G401.6 (cell line): ENCODE data around the gene KCTD15.

ENCODE experiments used
- FAIRE-seq: peaks from 2 replicates; lab custom pipeline; 2012; peaks lifted over from hg19 to GRCh38; lab: Jason Lieb, UNC

Gene KCTD15

GRCh38 chr19:33771384-33772101, 25.1 kb upstream of the KCTD15 start:
- no peak for FAIRE-seq

GRCh38 chr19:33772102-33772857, 24.4 kb upstream of the KCTD15 start:
- no peak for FAIRE-seq

DNA sequence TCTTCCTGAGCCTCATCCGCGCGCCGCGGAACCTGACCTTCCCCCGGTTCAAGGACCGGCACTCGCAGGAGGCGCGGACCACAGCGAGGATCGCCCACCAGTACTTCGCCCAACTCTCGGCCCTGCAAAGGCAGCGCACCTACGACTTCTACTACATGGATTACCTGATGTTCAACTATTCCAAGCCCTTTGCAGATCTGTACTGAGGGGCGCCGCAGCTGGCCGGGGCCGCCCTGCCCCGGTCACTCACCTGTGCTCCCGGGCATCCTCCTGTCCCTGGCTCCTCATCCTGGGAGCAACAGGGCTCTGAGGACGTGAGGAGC, 23.9 kb upstream of the KCTD15 start:
- no peak for FAIRE-seq

GRCh38 chr19:33773704-33774624, 22.7 kb upstream of the KCTD15 start:
- FAIRE-seq: no peak

GRCh38 chr19:33774751-33775150, 21.9 kb upstream of the KCTD15 start:
- FAIRE-seq: no peak

- no peak for FAIRE-seq
Measured at GRCh38 chr19:33775731-33776487, 20.8 kb upstream of the KCTD15 start.

GRCh38 chr19:33777351-33777750, 19.3 kb upstream of the KCTD15 start:
- FAIRE-seq: no peak

GRCh38 chr19:33777753-33778088, 18.9 kb upstream of the KCTD15 start:
- no peak for FAIRE-seq

GRCh38 chr19:33778089-33778791, 18.4 kb upstream of the KCTD15 start:
- FAIRE-seq: no peak

DNA sequence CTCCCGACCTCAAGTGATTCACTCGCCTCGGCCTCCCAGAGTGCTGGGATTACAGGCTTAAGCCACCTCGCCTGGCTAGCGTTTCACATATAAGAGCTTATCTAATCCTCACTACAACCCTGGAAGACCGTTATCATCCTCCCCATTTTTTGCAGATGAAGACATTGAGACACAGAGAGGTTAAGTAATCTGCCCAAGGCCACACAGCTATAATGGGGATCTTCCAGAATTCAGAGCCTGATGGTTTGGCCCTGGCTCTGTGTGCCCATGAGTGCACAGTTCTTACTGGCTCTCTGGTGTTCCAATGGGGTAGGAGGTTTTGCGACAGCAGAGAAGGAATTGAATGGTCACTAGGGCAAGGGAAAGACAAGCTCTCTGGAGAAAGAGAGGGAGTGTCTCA, 16.8 kb upstream of the KCTD15 start:
- FAIRE-seq: no peak

DNA sequence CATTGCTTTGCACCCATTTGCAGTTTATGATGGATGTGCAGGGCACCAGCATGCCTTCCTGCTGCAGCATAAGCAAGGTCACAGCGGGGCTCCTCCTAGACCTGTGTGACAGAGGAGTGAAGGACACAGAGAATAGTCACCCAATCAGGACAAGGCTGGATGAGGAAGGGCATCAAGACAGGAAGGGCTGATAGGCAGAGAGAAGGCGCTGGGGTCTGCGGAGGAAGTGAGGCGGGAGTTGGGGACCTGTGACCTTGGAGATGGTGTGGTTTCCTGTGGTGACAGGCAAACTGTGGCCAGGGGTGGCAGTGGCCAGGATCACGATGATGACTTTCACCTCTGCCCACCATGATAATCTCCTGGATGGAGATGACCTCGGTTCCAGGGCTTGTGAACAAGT, 16.4 kb upstream of the KCTD15 start:
- no peak for FAIRE-seq

GRCh38 chr19:33780746-33781145, 15.9 kb upstream of the KCTD15 start:
- no peak for FAIRE-seq

DNA sequence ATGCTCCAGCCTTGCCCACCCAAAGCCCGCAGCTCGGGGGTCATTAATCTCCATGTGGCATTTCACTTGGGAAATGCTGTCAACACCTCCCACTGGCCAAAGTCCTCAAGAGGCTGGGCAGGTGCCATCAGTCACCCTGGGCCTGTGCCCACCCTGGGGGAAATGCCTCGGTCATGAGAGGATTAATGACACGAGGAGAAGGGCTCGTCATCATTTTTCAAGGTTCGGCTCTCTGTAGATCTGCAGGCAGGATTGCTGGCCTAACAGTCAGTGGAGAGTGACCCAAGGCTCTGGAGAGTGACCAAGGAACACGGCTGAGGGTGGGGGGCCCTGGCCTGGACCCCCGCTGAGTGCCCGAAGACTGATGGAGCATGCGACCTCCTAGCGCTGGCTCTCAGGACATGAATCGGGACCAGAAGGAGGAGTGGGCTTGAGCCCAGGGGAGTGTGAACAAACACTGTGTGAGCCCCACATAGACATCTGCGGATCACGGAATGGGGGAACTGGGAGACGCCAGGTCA, 15.2 kb upstream of the KCTD15 start:
- no peak for FAIRE-seq

GRCh38 chr19:33781996-33782395, 14.7 kb upstream of the KCTD15 start:
- no peak for FAIRE-seq

- no peak for FAIRE-seq
Measured at GRCh38 chr19:33784432-33784831, 12.2 kb upstream of the KCTD15 start.

- no peak for FAIRE-seq
Measured at GRCh38 chr19:33785795-33786194, 10.9 kb upstream of the KCTD15 start.

DNA sequence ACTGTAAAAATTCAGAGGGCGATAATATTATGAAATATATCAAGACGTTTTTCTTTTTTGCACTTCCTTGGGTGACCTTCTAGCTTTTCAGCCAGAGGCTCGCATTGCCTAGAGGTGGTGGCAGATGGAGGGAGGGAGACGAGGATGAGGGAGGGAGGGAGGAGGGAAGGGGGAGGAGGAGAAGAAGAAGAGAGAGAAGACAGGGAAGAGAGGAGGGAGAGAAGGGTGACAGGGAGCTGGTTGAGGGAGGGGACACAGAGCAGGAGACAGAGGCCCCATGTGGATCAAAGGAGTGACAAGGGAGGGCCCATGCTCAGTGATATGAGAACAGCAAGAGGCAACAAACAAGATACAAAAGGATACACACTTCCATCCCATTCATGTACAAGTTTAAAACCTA, 8.0 kb upstream of the KCTD15 start:
- no peak for FAIRE-seq

- no peak for FAIRE-seq
Measured at GRCh38 chr19:33789344-33789743, 7.3 kb upstream of the KCTD15 start.

DNA sequence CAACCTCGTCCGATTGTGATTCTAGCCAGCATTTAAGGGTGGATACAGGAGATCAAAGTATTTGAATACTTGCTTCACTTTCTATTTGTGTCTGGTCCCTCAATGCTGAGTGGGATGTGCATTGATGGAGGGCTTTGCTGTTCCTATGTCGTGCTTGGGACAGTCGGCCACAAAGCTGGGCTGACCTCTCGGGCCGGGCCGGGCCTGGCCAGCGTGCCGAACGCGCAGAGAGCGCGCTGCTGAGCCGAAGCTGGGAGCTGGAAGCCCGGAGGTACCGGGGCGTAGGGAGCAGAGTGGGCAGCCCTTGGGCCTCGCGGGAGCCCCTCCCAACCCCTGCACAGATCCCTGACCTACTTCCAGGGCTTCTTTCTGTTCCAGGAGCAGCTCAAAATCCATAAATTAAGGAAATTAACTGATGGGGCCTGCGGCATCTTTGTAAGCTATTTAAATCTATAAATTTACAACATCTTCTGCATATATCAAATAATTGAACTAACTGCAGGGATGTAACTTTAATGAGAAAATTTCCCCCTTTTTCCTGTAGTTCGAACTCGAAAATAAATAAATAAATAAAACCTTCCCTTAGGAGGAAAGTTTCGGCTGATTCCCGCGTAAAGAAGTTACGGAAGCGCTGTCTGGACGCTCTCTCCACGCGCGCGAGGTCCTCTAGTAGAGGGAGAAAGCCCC, 1.8 kb upstream of the KCTD15 start:
- FAIRE-seq: peak; percentile 27

GRCh38 chr19:33795370-33796163, 1.1 kb upstream of the KCTD15 start:
- FAIRE-seq: no peak
